K562 (cell line): Measurements from ENCODE around the gene TP53RK.

Experiments
- BCL6 ChIP-seq: fragments of 250-450 bp; sonication (Bioruptor Pico); IDR thresholded peaks from 2 replicates; pipeline ENCODE4 v1.4.0; 2020
- BRCA1 ChIP-seq, 2 experiments: fragments of 450-650 bp in 1 of 2; sonication (generic) in 1 of 2; formaldehyde crosslinking in 1 of 2; IDR thresholded peaks; 2 replicates each; pipeline versions ENCODE4 v1.5.0 to v1.6.1; 2017 to 2020; ENCODE audit warnings: mild to moderate bottlenecking in 1 of 2, missing genetic modification reagents in 1 of 2
- CTCF ChIP-seq, 3 experiments: IDR thresholded peaks in 2 of 3; conservative IDR thresholded peaks in 1 of 3; 2 replicates each; pipeline ENCODE4 v1.5.1; 2011 to 2012; ENCODE audit warnings: low read length in 3 of 3, mild to moderate bottlenecking in 3 of 3, control low read depth in 2 of 3, improper control_type of control experiment in 1 of 3, inconsistent platforms in 1 of 3, low read depth in 1 of 3, mixed read lengths in 1 of 3, moderate library complexity in 1 of 3; ENCODE audit not compliant: insufficient read depth in 2 of 3
- GATA2 ChIP-seq: sonication (generic); formaldehyde crosslinking; IDR thresholded peaks from 2 replicates; pipeline ENCODE4 v1.4.0; 2020; ENCODE audit warnings: mild to moderate bottlenecking, missing genetic modification reagents
- HDGF ChIP-seq: fragments of 450-650 bp; IDR thresholded peaks from 2 replicates; pipeline ENCODE4 v1.6.1; 2016
- PHB2 ChIP-seq: fragments of 450-650 bp; IDR thresholded peaks from 2 replicates; pipeline ENCODE4 v1.6.1; 2017; ENCODE audit warnings: low read depth
- POLR3A ChIP-seq: IDR thresholded peaks from 2 replicates; pipeline ENCODE4 v1.6.1; 2011; ENCODE audit warnings: borderline replicate concordance, mild to moderate bottlenecking, moderate library complexity; ENCODE audit not compliant: insufficient read length, insufficient read depth; ENCODE audit errors: extremely low read depth
- RAD51 ChIP-seq: fragments of 450-650 bp; IDR thresholded peaks from 2 replicates; pipeline ENCODE4 v1.7.1; 2016; ENCODE audit warnings: low read depth, mild to moderate bottlenecking, borderline replicate concordance
- RCOR1 ChIP-seq, 2 experiments: IDR thresholded peaks; 2 replicates each; pipeline ENCODE4 v1.6.1; 2012; ENCODE audit warnings: low read depth in 2 of 2, low read length in 2 of 2, borderline replicate concordance in 1 of 2, improper control_type of control experiment in 1 of 2
- SP1 ChIP-seq: sonication (generic); formaldehyde crosslinking; IDR thresholded peaks from 2 replicates; pipeline ENCODE4 v1.8.1; 2022; ENCODE audit warnings: mild to moderate bottlenecking, missing genetic modification reagents

GRCh38 chr20:46703435-46703834 is 14.2 kb upstream of the TP53RK start:
- TF ChIP-seq RAD51 (no peak), HDGF (no peak), BRCA1 (IDR thresholded peaks at IDR 0.05) (no peak), BRCA1 (CRISPR knock-in tag; IDR thresholded peaks at IDR 0.05) (no peak), BCL6 (no peak), PHB2 (no peak), GATA2 (CRISPR knock-in tag) (no peak), CTCF (IDR thresholded peaks at IDR 0.05 in 2 of 3, conservative IDR thresholded peaks at IDR 0.05 in 1 of 3; ENCODE audit: insufficient read depth in 2 of 3, low read depth in 1 of 3, low read length in 3 of 3) (no peak), SP1 (no peak), POLR3A (no peak), RCOR1 (IDR thresholded peaks at IDR 0.05; ENCODE audit: borderline replicate concordance in 1 of 2, low read depth in 2 of 2, low read length in 2 of 2) (no peak)
